ENCODE data around the gene ARHGAP24.
A peak's percentile ranks its signal among the peaks of the same experiment; 100 is the strongest.

ARHGAP24 gene

DNA sequence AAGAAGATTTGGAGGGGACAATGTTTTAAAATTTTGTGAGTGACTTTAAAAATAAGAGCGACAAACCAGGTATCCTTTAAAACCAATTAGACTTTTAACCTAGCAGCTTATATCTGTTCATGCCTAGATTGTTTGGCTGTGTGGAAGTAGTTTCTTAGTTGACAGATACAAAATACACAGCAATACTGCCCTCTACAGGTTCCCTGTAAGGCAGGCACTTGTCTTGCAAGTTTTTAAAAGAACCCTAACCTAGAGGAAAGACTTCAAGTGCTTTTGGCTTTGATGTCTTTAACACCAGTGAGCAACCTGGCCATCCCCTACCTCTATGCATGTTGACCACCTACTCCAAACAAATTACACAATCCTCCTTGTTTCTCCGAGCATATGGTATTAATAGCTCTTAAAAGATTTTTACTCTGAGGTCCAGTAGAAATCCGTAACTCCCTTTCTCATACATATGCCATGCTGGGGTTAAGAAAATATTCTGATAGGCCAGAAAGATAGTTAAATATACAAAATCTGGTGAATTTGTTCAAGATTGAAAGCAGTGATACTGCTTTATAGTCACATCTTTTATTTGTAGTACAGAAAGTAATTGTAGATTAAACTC lies 273.0 kb downstream of the ARHGAP24 start:
- peak; percentile 14 for DNase-seq

DNA sequence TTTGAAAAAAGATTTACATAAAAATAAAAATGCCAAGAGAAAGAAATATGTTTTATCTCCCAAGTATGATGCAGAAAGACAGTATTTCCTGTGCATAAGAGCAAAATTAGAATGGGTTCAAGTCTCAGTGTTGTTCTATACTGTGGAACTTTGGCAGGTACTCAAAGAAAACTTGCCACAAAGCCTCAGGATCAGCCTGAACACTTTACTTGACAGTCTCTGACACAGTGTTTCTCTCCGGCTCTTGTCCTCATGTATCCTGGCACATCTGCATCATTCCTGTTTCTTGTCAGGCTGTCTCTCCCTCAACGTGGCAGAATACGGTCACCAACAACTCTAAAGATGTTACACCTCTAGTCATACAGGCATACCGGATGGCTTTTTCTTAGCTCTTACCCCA lies 273.7 kb downstream of the ARHGAP24 start:
- no peak for DNase-seq

DNA sequence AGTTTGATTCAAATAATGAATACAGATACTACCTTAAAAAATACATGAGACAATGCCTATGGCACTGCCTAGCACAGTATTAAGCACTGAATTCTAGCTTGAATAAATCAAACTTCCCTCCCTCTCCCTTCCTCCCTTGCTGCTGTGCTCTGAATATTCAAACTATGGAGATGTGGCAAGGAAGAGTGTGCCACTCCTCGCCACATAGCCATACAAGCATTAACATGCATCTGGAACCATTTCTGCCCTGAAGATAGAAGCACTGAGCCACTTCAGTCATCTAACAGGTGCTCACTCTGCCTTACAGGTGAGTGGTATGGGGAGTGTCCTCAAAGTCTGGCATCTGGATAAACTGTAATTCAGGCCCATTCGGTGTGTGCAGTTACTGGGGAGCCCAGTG lies 276.9 kb downstream of the ARHGAP24 start:
- DNase-seq: no peak

DNA sequence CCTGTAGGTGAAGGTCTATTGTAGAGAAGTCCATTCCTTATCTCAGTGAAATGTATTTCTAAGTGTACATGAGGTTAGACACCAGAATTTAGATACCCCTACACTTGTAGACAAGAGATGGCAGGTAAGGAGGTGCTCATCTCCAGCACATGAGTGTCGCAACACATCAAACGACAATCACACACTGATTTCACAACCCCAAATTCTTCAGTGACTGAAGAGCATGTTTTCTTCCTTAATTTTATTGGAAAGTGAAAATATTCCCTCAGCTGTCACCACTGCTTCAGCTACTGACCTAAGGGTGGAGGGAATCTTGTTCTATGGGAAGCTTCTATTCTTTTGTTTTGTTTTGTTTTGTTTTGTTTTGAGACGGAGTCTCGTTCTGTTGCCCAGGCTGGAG lies 280.3 kb downstream of the ARHGAP24 start:
- no peak for DNase-seq

DNA sequence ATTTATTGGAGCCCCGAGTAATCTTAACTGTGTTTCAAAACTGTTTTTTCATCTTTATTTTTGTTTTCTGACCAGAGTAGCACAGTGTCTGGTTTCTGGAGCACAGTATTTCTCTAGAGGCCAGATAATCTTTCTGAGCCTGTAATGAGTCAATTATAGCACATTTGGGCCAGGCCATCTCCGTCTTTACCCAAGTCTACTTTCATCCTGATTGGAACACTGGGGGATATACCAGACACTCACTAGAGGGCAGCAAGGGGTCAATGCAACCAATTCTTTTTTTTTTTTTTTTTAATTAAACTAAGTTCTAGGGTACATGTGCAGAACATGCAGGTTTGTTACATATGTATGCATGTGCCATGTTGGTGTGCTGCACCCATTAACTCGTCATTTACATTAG lies 282.0 kb downstream of the ARHGAP24 start:
- no peak for DNase-seq

DNA sequence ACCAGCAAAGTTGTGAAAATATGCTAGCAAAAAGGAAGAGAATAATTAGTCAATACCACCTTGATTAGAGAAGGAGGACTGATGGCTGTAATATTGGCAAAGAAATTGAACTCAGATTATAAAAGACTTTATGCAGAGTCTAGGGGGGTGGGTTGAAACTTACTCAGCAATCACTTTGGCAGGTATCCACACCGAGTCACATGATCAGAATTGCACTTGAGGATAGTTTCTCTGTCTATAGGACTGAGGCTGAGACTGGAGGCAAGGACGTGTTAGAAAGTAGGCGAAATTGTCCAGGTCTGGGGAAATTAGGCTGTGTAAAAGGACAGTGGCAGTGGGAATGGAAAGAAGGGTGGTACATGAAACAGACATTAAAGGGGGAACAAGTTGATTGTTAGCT lies 284.4 kb downstream of the ARHGAP24 start:
- no peak for DNase-seq

DNA sequence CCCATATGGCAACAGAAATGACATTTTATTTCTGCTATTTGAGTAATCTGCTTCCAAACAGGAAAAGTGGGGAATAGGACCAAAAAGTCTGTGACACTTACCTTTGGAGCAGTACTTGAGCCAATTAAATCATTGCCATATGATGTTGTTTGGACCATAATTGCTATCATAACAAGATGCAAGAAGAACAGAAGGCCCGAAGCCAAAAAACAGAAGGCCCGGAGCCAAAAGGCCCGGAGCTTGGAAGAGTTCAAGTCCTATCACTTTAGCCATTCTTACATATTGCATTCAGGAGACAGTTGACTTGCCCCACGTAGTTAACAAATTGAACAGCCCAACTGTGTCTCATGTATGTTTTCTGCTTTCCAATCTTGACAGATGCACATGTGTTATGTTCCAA lies 285.6 kb downstream of the ARHGAP24 start:
- DNase-seq: no peak

DNA sequence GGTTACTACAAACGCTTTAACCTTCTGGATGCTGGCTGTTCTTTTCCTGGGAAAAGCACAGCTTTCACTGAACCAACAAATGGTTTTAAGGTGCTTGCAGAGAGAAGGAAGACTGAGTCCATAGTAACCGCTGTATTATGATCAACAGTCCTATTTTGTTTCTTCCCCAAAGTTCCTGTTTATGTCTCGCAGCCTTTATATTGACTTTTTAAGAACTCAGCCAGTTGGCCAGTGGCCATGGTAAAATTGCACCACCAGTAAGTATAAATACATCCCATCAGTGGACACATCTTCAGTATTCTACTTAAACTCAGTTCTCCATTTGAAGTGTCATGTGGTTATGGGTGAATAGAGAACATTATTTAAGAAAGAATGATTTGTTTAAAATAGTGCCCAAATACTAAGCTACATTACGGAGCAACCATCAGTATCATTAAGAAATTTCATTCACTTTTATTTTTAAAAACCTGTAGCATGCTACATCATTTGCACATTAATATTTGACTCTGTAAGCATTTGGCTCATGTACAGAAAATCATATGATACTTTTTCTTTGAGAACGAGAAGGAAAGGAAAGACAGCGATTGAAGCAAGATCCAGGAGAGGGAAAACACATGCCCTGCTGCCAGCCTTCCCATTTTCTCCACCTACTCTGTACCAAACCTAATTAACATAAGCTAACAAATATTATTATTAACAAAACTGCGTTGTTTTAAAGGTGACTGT lies 287.0 kb downstream of the ARHGAP24 start:
- no peak for DNase-seq

DNA sequence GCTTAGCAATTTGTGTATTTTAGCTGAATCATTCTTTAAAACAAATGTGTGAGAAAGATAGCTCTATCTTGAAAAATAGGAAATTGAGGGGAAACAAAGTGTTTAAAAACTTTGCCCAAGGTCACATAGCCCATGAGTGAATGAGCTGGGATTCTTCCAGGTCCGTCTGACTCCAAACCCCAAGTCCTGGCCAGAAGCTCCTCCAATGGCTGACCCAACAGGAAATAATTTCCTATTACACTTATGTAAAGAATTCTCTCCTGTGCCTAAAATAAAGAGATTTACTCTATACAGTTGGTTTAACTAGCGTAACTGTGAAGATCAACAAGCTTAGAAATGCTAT lies 287.6 kb downstream of the ARHGAP24 start:
- no peak for DNase-seq

DNA sequence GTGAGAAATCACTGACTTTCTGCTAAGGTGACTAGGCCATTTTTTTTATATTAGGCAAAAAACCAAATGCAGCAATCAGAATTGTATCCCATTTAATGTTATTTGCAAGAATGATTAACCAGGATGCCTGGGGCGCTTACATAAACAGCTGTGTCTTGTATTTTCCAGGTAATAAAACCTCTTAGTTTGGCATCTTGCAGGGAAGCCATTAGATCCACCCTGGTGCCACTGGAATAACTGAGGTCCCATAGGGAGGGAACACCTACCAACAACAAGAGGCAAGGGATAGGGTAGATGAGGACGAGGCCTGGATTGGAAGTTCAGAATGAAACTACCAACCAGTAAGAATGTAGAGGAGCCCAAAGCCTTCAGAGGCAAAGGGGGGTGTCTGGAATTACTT lies 288.3 kb downstream of the ARHGAP24 start:
- DNase-seq: no peak

DNA sequence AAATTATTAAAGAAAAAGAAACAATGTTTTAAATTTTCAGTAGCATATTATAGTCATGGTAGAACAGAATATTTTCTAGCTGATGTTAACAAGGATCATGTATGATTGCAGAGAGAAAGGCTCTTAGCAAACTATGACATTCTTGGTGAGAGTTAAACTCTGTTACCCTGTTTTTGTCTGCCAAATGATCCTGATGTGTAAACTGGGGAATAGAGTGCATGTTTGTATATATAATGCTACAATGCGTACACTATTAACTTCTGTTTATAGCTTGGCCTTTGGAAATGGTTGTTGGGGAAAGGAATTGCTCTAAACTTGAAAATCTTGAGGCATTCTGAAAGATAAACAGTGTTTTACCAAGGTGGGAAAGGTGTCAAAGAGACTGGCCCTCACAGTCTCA lies 292.7 kb downstream of the ARHGAP24 start:
- DNase-seq: no peak

DNA sequence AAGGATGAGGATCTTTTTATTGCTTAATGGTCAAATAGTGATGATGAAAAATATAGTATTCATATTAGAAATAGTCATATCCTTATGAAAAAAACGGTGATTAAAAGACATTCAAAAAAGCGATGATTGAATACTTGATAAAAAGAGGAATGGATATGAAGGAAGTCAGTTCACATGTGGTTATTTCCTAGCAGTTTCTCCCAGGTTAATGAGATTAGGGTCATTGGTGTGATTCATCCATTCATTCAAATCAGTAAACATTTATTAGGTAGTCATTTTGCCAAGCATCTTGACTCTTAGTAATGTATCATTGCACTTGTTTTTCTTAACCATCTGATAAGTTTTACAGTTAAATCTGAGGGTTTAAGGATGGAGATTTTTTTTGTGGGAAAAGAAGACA lies 294.1 kb downstream of the ARHGAP24 start:
- DNase-seq: no peak

DNA sequence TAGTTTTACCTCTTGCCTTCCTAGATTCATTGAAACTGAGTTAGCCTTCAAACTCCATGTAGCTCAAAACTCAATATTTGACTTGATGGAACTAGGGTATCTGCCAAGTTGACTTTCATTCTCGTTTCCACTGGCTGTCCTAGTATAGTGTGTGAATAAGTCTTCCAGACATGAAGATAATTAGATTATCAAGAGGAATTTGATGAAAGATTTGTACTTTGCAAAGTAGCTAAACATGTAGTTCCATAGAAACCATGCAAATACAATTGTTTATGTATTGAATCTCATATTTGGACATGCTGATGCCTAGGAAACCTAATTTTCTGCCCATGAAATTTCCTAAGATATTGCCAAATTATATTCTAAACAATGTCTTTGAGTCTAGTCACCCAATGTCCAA lies 297.5 kb downstream of the ARHGAP24 start:
- no peak for DNase-seq

DNA sequence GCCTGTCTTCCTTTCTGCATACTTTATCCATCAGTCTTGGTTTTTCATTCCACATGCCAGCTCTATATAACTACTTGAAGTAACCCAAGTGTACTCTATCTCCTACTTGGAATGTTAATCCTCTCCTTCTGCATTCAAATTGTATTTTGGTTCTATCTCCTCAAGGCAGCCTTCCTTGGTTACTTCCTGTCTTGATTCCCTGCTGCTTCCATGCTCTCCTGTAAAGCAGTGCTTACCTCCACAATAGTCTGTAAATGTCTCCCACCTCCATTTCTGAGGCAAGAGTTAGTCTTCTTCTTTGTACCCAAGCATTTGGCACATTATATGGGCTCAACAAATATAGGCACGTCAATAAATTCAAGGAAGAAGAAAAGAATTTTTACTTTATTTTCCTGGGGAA lies 298.4 kb downstream of the ARHGAP24 start:
- no peak for DNase-seq

DNA sequence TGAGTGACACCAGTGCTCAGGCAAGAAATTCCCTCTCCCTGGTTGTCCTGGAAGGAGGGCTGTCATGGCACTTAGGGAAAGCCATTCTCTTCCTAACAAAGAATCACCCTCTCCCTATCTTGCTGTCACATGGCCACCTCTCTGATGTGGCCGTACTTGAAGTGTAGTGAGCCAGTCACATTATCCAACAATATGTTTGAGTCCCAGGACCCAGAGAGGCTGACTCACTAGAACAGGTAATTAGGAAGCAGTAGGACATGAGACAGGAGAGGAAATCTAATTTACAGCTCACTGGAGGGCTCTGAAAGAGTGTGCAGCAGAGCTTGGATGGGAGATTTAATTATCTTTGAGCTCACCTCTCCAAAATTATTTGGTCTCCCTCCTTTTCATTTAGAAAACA lies 299.1 kb downstream of the ARHGAP24 start:
- DNase-seq: no peak

DNA sequence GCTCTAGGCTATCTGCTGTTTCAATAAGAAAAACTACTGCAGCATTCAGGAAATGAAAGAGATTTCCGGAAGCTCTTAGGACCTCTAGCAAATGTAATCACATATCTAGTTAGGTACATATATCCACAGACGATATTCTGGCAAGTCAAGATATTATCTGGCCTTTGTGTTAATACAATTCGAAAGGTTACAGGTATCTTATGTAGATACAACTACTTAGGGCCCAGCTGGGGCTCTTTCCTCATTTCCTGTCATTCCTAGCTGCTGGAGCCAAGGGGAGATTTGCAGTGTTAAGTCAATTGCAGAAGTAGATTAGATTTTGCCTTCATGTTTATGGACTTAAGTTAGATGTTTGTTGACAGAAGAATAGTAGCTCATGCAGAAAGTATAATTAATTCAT lies 299.5 kb downstream of the ARHGAP24 start:
- no peak for DNase-seq

DNA sequence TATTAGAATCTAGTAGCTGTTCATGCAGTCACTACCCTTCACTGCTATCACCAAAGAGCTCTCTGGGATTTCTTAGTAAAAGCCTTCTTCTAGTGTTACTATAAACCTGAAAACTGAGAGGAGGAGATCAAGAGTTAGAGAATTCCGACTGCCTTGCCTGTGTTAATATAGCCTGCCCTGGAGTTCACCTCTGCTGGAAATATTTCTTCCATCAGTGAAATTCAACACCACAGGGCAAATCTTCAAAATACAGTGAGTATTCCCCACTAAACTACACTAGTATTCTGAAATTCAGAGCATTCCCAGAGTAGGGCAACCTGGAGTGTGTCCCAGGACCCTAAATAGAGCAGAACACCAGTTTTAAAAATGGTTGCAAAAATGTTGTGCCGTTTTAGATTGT lies 301.1 kb downstream of the ARHGAP24 start:
- no peak for DNase-seq

DNA sequence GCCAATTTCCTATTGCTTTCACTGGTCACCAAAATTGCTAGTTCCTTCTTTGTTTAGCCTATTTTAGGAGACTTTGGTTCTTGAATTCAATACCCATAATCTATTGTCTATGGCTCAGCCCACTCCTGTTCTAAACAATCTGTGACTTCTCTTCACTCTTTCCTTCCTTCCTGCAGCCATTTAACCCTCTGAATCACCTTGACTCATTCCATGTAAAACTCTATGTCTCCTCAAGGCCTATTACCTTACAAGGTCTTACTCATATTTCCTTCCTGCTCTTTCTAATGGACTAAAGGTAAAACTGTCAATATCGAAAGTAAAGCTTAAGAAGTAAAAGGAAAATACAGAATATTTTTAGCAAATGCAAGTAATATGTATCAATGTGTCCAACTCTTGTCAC lies 301.6 kb downstream of the ARHGAP24 start:
- no peak for DNase-seq

DNA sequence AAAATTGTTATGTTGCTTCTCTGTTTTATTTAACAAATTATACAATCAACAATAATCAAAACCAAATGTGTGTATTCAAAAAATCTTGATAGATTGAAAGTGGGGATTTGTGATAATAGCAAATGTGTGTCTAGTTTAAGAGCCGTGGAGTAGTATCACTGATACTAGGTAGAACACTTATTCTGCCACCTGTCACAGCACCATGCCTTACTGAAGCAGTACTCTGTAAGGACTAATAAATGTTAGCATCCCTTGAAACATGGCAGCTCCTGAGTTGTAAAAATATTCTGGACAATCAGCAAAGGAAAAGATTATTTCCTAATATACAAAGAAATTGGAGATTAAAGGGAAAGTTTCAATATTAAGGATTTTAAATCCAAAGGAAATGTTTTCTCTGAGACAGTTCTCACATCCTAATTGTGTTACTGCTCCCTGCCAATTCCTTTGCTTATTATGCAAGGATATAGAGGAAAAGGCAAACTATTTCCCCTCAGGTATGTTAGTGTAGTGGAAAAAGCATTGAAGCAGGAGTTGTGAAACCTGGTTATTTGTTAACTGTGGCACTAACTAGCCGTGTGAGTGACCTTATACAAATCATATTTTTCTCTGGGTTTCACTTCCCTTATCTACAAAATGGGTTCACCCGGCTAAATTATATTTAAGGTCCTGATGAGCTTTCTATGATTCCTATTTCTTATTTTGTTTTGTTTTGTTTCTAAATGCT lies 303.1 kb downstream of the ARHGAP24 start:
- DNase-seq: no peak

DNA sequence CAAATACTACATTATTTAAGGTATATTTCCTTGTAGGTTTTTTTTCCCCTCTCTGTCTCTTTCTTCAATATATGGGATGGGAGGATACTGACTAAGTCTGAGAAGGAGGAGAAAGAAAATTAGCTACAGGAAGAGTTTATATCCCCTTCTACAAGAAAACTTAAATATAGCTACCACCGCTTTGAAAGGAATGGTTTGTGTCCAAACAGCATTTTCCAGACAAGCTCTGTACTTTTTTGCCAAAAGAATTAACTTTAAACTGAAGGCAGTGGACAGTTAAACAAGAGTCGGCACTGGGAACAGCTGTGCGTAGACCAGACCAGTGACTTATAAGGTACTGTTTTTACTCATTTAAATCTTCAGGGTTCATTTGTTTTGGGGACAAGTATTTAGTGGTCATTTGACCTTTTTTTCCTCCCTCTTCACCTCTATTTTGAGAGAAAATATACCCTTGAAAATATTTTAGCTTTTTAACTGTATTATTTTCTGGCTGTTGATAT lies 303.7 kb downstream of the ARHGAP24 start:
- DNase-seq: no peak

DNA sequence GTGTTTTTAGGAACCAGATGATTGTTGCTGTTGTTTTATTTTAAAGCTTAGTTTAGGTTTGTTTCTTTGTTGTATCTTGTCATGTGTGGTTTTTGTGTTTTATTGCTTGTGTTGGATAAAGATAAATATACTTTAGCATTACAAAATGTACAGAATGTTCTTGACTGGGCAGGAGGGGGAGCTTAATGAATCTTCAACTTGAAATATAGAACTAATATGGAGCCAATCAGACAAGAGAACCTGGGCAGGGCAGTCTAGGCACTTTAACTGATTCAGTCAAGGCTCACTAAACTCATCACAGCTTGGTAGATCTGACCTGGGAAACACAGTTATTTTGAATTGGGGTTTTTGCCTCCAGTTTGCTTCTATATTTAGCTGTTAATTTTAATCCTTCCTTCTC lies 304.2 kb downstream of the ARHGAP24 start:
- DNase-seq: no peak

DNA sequence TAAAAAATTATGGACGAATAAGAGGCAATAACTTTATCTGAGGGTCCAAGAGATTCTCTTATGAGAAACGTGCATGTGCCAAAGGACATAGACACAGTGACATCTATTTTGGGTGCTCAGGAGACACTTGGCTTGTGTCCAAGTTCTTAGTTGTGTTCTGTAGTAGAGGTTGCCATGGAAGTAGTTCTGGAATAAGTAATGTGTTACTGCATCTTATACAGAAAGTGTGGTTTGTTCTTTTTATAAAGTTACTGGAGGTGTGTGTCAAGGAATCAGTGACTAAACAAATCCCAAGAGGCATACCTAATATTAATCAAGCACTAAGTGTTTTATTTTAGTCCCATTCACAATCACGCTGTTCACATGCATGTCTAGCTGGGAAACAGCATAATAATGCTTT lies 305.7 kb downstream of the ARHGAP24 start:
- no peak for DNase-seq

DNA sequence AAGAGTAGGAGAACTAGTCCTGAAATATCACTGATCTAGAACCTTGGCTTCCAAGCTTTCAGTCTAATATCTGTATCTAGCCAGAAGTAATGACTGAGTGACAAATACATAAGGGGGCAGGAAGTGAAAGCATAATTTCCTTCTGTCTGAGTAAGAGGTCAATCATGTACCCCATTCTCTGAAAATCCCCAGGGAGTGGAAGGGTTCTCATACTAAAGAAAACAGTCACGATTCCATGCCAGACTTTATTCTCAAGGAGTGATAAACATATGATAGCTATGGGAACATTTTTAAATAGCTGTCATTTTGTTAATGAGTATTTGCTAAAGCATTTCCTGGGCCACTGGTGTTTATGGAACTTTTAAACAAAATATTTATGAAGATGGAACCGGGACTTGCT lies 308.5 kb downstream of the ARHGAP24 start:
- DNase-seq: no peak

DNA sequence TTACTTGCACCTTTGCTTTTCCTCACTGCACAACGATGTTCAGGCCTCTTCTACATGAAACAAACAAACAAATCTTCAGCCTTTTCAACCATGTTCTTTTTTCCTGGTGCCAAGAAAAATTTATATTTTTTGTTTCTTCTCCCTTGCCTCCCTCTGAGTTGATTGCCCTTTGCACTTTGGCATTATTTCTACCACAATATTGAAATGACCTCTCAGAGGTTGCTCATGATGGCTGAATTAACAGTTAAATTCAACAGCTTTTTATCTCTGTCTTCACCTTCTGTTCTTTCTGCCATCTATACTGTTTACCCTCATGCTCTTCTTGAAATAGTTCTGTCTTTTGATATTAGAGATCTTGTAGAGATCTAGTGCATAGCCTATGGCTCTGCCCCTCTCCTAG lies 308.9 kb downstream of the ARHGAP24 start:
- DNase-seq: no peak
